ENCODE data around the gene GNB5.

GNB5 gene

DNA sequence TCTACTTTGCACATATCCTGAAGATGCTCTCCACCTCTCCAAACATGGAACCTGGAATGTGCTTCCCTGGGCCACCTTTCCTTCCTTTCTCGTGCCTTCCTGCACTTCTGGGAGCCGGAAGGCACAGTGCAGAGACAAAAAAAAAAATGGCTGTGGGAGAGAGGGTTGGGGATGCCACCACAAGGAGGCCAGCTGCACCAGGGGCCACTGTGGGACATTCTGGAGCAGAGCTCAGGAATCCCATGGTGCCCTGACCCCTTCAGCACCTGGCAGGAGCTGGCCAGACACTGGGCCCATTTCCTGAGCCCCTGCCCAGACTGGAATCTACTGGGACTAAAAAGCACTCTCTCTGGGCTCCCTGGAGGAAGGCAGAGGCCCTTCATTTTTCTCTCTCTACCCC, 70.7 kb downstream of the GNB5 start:
- no peak overlapping the region for H3K4me3 ChIP-seq
- peaks cover 0 to 46% (median 23%) of the 10 kb centered on the region in 3 donors for H3K36me3 ChIP-seq
- no peaks in the 10 kb centered on the region for H3K4me1 ChIP-seq
- intact Hi-C loops (cut with DNase I; ENCODE audit: low total_unique reads) = no loop called here
- H3K27me3 ChIP-seq = no peaks in the 10 kb centered on the region
- DNase-seq = no peak
- no peaks in the 10 kb centered on the region for H3K9me3 ChIP-seq
- H3K27ac ChIP-seq = no peak overlapping the region
- TF ChIP-seq, protein P1, sequence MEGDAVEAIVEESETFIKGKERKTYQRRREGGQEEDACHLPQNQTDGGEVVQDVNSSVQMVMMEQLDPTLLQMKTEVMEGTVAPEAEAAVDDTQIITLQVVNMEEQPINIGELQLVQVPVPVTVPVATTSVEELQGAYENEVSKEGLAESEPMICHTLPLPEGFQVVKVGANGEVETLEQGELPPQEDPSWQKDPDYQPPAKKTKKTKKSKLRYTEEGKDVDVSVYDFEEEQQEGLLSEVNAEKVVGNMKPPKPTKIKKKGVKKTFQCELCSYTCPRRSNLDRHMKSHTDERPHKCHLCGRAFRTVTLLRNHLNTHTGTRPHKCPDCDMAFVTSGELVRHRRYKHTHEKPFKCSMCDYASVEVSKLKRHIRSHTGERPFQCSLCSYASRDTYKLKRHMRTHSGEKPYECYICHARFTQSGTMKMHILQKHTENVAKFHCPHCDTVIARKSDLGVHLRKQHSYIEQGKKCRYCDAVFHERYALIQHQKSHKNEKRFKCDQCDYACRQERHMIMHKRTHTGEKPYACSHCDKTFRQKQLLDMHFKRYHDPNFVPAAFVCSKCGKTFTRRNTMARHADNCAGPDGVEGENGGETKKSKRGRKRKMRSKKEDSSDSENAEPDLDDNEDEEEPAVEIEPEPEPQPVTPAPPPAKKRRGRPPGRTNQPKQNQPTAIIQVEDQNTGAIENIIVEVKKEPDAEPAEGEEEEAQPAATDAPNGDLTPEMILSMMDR (IDR thresholded peaks at IDR 0.05) = no peak

DNA sequence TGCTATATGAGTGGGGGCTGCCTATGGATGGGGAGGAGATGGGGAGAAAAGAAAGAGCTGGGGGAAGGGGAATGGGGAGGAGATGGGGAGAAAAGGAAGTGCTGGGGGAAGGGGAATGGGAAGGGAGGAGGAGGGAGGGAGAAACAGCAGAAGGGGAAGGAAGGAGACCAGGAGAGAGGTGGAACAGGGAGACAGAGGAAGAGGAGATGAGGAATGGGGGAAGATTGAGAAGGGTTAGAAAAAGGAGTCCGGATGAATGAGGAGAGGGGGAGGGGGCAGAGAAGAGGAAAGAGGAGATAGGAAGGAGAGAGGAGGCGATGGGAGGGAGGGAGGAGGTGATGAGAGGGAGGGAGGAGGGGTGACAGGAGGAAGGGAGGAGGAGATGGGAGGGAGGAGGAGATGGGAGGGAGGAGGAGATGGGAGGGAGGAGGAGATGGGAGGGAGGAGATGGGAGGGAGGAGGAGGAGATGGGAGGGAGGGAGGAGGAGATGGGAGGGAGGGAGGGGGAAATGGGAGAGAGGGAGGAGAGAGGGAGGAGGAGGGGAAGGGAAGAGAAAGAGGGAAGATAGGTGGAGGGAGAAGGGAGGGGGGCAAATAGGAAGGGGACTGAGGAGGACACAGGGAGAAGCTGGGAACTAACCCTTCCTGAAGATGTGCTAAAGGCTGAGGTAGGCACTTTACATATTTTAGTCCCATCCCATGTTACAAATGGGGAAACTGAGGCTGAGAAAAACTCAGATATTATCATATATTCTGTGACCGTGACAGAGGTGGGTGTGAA, 72.0 kb downstream of the GNB5 start:
- TF ChIP-seq, protein P1 (IDR thresholded peaks at IDR 0.05) = no peak
- no peaks in the 10 kb centered on the region for H3K9me3 ChIP-seq
- H3K27me3 ChIP-seq = no peaks in the 10 kb centered on the region
- DNase-seq = no peak
- H3K27ac ChIP-seq = no peak overlapping the region
- H3K4me3 ChIP-seq = no peak overlapping the region
- intact Hi-C loops (cut with DNase I; ENCODE audit: low total_unique reads) = no loop called here
- peaks cover 0 to 33% (median 12%) of the 10 kb centered on the region in 3 donors for H3K36me3 ChIP-seq
- no peaks in the 10 kb centered on the region for H3K4me1 ChIP-seq

DNA sequence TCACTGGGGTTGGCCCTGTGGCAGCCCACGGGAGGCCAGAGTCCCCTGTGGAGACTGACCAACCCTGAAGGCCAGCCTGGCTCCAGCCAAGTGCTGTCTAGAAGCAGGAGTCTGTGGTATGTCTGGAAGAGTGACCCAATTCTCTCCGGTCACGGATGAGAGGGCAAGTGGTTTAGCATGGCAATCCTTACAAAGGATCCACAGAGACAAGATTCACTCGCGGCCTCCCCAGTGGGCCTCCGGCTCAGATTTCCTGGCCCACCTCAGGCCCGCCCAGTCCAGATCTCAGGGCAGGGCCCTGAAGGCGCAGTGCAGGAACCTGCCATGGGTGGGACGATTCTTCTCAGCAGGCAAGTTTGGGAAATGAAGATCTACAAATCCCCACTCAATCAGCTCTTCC, 73.6 kb downstream of the GNB5 start:
- TF ChIP-seq, protein P1 (IDR thresholded peaks at IDR 0.05) = no peak
- no peaks in the 10 kb centered on the region for H3K9me3 ChIP-seq
- H3K4me3 ChIP-seq = no peak overlapping the region
- H3K36me3 ChIP-seq = peaks cover 0 to 21% (median 7%) of the 10 kb centered on the region in 3 donors
- DNase-seq = no peak
- no peak overlapping the region for H3K27ac ChIP-seq
- intact Hi-C loops (cut with DNase I; ENCODE audit: low total_unique reads) = no loop called here
- H3K4me1 ChIP-seq = peaks cover 0 to 2% (median under 1%) of the 10 kb centered on the region in 4 donors
- peaks cover 2 to 4% of the 10 kb centered on the region in 2 donors for H3K27me3 ChIP-seq

DNA sequence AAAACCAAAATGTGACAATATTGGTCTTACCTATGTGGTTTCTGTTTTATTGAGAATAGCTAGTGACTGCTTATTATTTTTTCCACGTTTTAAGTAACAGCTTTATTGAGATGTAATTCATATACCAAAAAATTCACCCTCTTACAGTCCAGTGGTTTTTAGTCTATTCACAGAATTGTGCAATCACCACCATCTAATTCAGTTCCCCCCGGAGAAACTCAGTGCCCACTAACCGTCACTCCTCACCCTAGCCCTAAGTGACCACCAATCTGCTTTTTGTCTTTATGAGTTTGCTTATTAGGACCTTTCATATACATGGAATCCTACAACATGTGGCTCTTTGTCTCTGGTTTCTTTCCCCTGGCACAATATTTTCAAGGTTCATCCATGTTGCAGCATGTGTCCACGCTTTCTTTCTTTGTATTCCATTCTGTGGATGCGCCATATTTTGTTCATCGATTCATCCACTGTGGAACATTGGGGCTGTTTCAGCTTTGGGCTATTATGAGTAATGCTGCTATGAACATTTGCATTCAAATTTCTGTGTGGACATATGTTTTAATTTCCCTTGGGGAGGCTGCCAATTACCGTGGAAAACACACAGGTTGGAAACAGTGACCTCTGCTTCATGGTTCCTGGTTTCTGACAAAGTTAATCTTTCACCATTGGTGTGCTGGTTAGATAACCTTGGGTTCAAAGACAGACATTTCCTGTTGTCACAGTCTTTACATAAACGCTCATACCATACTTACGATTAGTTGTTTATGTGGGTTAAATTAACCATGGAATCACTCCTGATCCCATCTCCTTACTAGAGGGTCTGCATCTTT, 75.4 kb downstream of the GNB5 start:
- no peaks in the 10 kb centered on the region for H3K9me3 ChIP-seq
- no peak for DNase-seq
- H3K27me3 ChIP-seq = peaks cover 3 to 20% of the 10 kb centered on the region in 2 donors
- peaks cover 0 to 13% (median 8%) of the 10 kb centered on the region in 4 donors for H3K4me1 ChIP-seq
- intact Hi-C loops (cut with DNase I; ENCODE audit: low total_unique reads) = no loop called here
- TF ChIP-seq, protein P1 (IDR thresholded peaks at IDR 0.05) = no peak
- H3K36me3 ChIP-seq = peaks cover 0 to 6% (median 0%) of the 10 kb centered on the region in 3 donors
- no peak overlapping the region for H3K27ac ChIP-seq
- H3K4me3 ChIP-seq = no peak overlapping the region

DNA sequence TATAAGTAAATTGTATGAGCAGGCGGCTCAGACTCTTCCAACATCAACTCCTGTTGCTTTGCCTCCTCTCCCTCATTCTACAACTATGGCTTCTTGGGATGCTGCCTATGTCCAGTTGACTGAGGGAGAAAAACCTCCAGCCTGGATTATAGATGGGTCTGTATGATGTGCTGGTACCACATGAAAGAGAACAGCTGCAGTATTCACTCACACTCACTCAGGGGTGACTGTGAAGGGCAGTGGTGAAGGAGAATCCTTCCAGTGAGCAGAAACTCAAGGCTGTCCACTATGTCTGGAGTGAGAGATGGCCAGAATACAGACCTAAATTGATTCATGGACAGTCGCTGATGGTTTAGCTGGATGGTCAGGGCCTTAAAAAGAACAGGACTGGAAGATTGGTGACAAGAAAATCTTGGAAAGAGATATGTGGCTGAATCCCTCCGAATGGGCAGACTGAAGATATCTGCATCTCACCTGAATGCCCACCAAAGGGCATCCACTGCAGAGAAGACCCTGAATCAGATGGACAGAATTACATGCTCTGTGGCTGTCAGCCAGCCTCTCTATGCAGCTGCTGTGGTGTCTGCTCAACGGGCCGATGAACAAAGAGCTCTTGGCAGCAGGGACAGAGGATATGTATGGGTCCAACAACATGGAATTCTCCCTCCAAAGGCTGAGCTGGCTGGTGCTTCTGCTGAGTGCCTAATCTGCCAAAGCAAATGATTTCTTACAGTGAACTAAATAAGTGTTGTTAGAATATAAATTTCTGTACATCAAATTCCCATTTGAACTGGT, 76.7 kb downstream of the GNB5 start:
- intact Hi-C loops (cut with DNase I; ENCODE audit: low total_unique reads) = no loop called here
- no peak overlapping the region for H3K27ac ChIP-seq
- H3K4me1 ChIP-seq = peaks cover 0 to 13% (median 8%) of the 10 kb centered on the region in 4 donors
- no peaks in the 10 kb centered on the region for H3K36me3 ChIP-seq
- no peak for DNase-seq
- H3K4me3 ChIP-seq = no peak overlapping the region
- H3K9me3 ChIP-seq = no peaks in the 10 kb centered on the region
- H3K27me3 ChIP-seq = peaks cover 3 to 31% of the 10 kb centered on the region in 2 donors
- TF ChIP-seq, protein P1 (IDR thresholded peaks at IDR 0.05) = no peak
